Ramos (cell line): Measurements from ENCODE around the gene RNF13.
"Not testable (repeated sequence)": the region's sequence is repeated elsewhere in the genome, so short reads cannot be mapped to it uniquely, and the experiment has no call there.

Experiments used
- in situ Hi-C: fragments of 300-500 bp; cut with MboI; formaldehyde crosslinking; loops from one replicate; pipeline ENCODE4 v1.14.3; 2022; ENCODE audit warnings: low sequenced_read_pairs; ENCODE audit not compliant: unreplicated experiment

The RNF13 gene

DNA sequence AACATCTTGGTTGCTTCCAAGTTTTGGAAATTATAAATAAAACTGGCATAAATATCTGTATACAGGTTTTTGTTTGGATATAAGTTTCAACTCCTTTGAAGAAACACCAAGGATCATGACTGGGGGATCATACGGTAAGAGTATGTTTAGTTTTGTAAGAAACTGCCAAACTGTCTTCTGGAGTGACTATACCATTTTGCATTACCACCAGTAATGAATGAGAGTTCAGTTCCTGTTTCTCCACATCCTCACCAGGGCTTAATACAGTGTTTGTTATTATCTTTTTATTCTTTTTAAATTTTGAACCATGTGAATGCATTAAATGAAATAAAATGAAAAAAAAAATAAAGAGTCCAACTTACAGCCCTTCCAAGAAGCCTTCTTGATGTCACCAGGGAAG lies 17.0 kb upstream of the RNF13 start:
- in situ Hi-C loops = no loop called here

DNA sequence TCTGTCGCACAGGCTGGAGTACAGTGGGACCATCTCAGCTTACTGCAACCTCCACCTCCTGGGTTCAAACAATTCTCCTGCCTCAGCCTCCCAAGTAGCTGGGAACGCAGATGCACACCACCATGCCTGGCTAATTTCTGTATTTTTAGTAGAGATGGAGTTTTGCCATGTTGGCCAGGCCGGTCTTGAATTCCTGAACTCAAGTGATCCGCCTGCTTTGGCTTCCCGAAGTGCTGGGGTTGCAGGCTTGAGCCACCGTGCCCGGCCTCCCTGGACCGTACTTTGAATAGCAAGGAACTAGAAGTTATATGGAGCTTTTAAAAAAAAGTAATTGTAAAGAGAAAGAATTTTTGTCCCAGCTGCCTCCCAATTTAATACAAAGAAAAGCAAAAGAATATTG lies 12.3 kb upstream of the RNF13 start:
- in situ Hi-C loops = no loop called here

DNA sequence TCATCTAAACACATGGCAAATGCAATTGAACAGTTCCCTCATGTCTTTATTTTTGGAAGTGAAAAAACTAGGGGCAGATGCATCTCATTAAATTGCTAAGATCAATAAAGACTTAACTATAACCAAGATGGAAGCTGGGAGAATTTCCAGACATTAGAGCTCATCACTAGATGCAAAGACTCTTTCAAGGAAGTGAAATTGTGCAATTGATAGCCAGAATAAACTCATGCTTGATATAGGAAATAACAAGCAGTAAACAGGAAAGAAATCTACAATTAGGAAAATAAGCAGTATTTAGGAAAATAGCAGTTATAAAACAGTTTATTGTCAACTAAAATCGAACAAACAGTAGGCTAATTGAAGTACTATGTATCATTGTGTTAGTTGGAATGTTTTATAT lies 11.8 kb upstream of the RNF13 start:
- in situ Hi-C loops = no loop called here

DNA sequence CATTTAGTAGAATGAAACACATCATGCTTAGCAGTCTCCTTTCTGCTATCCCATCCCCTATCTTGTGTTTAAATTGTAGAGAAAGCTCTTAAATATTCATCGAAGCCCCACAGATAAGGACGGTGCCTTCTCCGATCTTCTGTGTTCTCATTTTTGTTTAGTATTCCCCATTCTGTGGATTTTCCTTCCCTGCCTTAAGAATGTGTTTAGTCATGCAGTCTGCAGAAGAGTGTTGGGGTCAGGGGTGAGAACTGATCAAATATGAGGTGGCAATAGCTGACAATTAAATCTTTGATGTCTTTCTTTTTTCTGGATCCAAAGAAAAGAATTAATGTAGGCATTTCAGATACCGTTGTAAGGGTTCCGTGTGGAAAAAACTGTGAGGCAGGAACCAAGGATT lies 11.4 kb upstream of the RNF13 start:
- in situ Hi-C loops = no loop called here

DNA sequence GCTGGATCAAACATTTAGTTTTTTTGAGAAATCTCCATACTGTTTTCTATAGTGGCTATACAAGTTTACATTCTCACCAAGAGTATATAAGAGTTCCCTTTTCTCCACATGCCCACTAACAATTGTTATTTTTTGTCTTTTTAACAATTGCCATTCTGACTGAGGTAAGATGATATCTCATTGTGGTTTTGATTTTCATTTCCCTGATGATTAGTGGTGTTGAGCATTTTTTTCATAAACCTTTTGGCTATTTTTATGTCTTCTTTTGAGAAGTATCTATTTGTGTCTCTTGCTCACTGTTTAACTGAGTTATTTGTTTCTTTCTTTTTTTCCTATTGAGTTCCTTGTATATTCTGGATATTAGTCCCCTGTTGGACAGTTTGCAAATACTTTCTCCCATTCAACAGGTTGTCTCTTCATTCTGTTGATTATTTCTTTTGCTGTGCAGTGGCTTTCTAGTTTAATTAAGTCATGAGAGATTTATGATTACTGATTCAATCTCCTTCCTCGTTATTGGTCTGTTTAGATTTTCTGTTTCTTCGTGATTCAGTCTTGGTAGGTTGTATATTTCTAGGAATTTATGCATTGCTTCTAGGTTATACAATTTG lies 6.7 kb upstream of the RNF13 start:
- in situ Hi-C loops = no loop called here

DNA sequence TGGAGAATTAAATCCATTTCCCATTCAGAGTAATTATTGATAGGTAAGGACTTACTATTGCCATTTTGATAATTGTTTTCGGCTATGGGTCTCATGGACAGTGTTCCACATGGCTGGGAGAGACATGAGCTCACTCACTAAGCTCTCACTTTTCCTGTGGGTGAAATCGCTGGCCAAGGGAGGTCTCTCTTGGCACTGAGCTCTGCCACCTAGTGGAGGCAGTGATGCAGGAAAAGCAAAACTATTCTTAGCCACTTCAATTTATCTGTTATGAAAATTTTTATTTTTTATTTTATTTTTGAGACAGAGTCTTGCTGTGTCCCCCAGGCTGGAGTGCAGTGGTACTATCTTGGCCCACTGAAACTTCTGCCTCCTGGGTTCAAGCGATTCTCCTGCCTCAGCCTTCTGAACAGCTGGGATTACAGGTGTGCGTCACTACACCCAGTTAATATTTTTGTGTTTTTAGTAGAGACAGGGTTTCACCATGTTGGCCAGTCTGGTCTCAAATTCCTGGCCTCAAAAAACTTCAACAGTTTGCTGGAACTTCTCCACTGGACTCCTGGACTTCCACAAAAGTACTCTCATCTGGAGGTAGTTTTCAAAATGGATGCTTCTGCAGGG lies 4.7 kb upstream of the RNF13 start:
- in situ Hi-C loops = no loop called here

DNA sequence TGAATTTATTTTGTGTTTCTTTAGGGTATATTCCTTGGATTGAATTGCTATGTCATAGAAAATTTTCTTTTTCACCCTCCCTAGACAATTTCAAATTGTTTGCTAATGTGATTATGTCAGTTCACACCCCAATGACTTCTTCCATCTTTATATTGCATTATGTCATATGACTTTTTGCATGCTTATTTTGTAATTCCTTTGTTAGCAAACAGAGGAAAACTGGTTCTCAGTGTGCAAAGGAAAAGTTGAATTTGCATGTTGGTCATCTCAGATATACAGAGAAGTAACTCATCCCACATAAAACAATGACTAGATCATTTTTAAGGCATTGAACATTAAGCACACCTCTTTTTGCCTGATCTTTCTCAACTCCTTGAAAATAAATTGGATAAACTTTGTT lies 3.3 kb upstream of the RNF13 start:
- in situ Hi-C loops = no loop called here

DNA sequence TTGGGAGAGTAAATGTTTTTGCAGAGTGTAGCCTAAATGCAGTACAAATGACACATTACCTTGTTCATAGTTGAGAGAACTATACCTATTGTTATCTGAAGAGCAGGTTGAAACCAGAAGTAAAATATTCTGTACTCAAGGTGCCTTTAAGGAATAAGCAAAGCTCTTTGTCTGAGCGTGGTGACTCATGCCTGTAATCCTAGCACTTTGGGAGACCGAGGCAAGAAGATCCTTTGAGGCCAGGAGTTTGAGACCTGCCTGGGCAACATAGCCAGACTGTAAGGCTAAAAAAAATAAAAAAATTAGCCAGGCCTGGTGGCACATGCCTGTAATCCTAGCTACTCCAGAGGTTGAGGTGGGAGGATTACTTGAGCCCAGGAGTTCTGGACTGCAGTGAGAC lies 2.2 kb upstream of the RNF13 start:
- in situ Hi-C loops = no loop called here

DNA sequence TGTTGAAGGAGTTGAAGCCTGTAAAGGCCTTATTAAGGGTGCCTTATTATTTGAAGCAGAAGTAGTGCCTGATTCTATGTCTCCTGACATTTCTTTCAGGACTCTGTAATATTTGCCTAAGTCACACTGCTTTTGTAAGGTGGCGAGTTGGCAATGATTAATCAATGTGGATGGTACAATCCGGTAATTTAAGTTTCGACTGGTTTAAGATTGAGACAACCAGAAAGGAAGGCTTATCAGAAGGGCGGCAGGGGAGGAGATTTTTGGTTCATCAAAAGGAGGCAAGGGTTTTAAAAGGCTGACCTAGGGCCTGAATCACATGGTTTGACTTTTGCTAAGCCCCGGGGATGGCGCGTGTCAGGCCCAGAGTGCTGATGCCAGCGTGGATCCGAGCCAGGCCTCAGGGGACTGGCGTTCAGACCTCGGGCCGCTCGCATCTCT lies 830 bp upstream of the RNF13 start:
- in situ Hi-C loops = no loop called here

DNA sequence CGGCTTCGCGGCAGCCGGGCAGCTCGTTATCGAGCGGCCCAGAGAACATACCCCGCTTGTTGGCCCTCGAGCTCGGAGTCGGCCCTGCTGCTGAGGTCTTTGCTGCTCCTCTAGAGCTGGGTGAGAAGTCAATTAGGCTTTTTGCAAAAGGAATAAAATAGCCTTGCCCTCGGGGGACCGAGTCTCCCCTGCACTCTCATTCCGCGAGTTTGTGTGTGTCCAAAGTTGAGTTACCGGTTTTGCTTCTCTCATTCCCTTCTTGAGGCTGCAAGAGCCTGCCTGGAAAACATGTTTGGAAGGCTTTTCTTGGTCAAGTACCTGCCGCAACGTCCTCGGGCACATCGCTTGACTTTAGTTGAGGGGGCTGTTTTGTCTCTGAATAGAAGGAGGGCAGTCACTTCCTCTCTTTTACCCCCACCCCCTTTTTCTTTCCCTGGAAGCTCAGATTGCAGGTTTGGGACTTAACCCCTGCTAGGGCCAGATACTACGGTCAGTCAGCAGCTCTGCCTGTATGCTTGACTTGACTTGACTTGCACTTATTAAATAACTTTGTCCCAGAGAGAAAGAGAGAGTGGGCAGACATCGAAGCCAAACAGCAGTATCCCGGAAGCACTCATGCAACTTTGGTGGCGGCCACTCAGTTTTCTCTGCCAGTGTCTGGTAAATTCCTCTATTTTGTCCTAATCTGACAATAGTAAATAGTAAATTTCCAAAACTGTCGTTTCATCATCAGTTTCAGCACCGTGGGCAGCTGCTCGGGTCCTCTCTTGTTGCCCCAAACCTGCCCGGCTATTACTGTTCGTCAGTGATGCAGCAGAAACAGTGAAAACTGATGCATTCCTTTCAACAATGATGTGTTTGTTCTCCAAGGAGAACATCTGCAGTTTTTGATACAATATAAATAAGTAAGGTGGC lies 609 bp downstream of the RNF13 start:
- in situ Hi-C loops = no loop called here

DNA sequence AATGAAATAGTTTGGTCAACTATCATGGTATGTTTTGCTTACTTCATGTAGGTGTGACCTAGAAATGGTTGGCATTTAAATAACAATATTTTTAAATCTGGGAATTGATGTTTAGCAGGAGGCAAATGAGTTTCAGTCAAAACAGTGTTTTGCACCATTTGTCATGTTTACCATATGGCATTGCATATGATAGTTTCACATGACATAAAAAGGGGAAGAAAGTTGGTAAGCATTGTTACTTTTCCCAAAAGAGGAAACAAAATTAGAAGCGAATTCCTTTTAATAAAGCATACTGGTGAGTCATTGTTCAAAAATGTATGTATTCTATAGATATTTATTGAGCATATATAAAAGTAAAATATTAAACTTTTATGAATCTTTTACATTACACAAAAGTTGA lies 2.3 kb downstream of the RNF13 start:
- in situ Hi-C loops = no loop called here

DNA sequence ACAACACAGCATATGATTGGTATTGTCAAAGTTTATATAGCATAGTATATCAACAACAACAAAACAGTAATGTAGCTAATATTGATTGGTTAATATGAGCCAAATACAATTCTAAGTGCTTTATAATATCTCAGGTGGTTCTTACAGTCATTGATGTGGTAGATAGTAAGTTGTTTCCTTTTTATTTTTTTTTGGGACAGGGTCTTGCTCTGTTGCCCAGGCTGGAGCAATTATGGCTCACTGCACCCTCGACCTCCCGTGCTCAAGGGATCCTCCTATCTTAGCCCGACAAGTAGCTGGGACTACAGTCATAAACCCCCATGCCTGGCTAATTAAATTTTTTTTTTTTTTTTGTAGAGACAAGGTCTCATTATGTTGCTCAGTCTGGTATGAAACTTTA lies 2.7 kb downstream of the RNF13 start:
- in situ Hi-C loops = no loop called here

DNA sequence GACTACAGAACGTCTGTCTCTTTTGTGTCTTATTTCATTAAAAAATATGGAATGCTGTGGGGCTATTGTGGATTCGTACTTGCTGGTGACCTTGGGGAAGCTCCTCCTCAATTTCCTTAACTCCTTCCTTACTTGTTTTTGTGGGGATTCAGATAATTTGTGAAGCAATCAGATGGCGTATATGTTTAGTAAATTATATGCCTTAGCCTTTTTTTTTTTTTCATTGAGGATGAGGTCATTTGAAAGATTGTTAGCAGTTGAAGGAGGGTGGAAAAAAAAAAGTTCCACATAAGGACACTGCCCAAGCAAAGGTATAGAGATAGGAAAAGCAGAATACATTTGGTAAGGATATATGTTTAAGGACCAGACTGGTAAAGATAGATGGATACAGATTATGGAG lies 3.3 kb downstream of the RNF13 start:
- in situ Hi-C loops = no loop called here

DNA sequence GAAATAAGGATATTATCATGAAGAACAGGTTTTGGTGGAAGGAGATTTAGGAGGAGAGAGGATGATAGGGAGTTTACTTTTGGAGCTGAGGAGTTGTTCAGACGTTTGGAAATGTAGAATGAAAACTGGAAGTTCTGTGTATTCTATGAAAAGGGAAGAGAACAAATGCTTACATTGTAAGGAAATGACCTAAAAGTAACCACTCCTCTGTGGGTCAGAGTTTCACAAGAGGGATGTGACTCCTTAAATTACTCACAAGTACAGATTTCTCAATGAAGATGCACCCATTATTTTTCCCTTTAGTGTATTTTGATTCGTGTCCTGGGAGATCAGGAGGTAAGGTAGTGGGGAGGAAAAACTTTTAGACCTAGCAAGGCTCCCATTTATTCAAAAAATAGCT lies 4.0 kb downstream of the RNF13 start:
- in situ Hi-C loops = no loop called here

DNA sequence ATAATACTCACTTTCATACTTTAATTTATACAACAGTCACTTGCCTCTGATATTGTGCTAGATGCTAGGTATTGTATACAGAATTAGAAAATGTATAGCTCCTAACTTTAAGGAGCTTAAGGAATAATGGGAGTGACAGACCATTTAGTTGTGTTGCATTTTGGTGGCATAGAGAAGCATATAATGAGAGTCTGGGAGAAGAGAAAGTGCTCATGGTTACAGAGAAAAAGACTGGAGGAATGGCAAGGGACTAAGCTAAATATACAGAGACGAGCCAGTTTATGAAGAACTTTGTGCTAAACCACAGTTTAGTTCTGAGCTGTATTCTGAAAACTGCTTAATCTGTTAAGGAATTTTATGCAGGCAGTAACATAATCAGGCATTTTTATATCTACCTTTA lies 6.4 kb downstream of the RNF13 start:
- in situ Hi-C loops = no loop called here

DNA sequence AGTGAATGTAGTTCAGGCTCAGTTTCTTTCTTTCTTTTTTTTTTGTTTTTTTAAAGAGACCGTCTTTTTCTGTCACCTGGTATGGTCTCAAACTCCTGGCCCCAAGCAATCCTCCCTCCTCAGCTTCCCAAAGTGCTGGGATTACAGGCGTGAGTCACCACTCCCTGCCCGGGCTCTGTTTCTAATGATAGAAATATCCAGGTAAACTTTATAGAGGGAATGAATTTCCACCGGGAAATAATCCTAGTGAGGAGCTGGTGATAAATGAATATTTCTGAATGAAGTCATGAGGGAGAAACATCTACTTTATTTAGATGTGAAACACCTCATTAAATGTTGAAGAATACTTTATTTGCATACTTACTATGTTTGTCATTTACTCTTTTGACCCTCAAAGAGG lies 7.2 kb downstream of the RNF13 start:
- in situ Hi-C loops = no loop called here

DNA sequence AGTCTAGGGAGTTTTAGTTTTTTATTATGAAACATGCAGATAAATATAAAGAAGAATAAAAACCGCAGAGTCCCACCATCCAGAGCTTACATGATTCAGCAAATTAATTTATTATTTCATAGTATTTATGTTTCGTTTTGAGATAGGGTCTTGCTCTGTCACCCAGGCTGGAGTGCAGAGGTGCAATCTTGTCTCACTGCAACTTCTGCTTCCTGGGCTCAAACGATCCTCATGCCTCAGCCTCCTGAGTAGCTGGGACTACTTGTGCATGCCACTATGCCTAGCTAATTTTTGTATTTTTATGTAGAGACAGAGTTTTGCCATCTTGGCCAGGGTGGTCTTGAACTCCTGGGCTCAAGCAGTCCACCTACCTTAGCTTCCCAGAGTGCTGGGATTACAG lies 13.6 kb downstream of the RNF13 start:
- in situ Hi-C loops = no loop called here

DNA sequence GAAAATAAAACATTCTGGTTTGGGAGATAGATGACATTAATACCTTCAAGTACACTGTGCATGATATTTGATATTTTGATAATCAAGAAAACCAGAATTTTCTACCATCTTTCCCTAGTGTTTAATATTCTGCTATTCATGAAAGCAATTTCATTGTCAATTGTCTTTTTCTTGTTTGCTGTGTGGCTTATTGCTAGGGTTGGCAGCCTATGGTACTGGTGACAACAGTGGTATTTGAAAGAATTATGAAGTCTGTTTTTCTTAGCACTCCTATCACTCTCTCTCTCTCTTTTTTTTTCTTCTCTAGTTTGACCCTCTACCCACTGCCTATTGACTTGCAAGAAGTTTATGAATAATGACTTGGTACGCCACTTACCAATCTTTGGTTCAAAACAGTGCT lies 15.4 kb downstream of the RNF13 start:
- in situ Hi-C loops = no loop called here

DNA sequence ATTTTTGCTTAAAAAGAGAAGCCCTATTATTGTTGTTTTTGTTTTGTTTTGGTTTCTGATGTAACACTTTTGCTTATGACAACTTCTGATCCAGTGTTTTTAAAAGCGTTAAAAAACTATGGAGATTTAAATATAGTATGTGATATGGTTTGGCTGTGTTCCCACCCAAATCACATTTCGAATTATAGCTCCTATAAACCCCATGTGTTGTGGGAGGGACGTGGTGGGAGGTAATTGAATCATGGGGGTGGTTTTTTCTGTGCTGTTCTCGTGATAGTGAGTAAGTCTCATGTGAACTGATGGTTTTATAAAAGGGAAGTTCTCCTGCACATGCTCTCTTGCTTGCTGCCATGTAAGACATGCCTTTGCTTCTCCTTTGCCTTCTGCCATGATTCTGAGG lies 16.6 kb downstream of the RNF13 start:
- in situ Hi-C loops = not testable (repeated sequence)

DNA sequence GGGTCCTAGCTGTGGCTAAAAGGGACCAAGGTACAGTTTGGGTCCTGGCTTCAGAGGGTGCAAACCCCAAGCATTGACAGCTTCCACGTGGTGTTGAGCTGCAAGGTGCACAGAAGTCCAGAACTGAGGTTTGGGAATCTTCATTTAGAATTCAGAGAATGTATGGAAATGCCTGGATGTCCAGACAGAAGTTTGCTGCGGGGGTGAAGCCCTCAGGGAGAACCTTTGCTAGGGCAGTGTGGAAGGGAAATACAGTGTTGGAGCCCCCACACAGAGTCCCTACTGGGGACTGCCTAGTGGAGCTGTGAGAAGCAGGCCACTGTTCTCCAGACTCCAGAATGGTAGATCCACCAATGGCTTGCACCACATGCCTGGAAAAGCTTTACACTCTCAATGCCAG lies 17.9 kb downstream of the RNF13 start:
- in situ Hi-C loops = no loop called here

DNA sequence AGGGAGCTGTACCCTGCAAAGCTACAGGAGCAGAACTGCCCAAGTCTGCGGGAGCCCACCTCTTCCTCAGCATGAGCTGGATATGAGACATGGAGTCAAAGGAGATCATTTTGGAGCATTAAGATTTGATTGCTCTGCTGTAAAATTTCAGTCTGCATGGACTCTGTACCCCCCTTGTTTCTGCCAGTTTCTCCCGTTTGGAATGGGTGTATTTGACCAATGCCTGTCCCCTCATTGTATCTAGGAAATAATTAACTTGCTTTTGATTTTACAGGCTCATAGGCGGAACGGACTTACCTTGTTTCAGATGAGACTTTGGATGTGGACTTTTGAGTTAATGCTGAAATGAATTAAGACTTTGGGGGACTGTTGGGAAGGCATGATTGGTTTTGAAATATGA lies 18.3 kb downstream of the RNF13 start:
- in situ Hi-C loops = no loop called here

DNA sequence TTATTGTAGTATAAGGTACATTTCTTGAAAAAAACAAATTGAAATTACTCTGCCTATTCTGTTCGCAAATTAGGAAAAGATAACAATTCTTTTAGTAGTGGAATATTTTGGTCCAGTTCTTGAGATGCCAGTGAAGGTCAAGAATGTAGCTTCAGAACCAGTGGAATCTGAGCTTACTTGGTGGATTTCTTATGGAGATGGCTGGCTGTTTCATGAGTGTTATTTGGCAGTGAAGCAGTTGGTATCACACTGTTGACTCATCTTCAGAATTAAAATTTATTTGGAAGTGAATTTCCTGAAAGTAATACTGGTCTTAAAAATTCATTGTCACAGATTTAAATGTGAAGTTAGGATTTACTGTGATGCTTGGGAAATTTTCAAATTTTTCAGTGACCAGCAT lies 19.1 kb downstream of the RNF13 start:
- in situ Hi-C loops = no loop called here
